HG02610 (cell line): Measurements from ENCODE around the gene SPATC1L.

Experiments used
- ATAC-seq: cut with Tn5 transposase; IDR thresholded peaks from one replicate; pipeline ENCODE4 v1.9.1; 2021; ENCODE audit warnings: mild to moderate bottlenecking, moderate library complexity; ENCODE audit not compliant: unreplicated experiment

The SPATC1L gene

GRCh38 chr21:46165098-46165497 is 19.2 kb downstream of the SPATC1L start:
- ATAC-seq = no peak

- no peak for ATAC-seq
Measured at GRCh38 chr21:46163380-46163779, 20.9 kb downstream of the SPATC1L start.

GRCh38 chr21:46161633-46162592 is 22.3 kb downstream of the SPATC1L start:
- no peak for ATAC-seq

GRCh38 chr21:46160907-46161632 is 23.2 kb downstream of the SPATC1L start:
- ATAC-seq = no peak

- ATAC-seq = no peak
Measured at GRCh38 chr21:46160657-46160906, 23.7 kb downstream of the SPATC1L start.

GRCh38 chr21:46159841-46160656 is 24.2 kb downstream of the SPATC1L start:
- ATAC-seq = no peak

- no peak for ATAC-seq
Measured at GRCh38 chr21:46159390-46159789, 24.9 kb downstream of the SPATC1L start.

GRCh38 chr21:46158666-46159300 is 25.5 kb downstream of the SPATC1L start:
- no peak for ATAC-seq

GRCh38 chr21:46157987-46158451 is 26.2 kb downstream of the SPATC1L start:
- ATAC-seq = no peak

- ATAC-seq = no peak
Measured at GRCh38 chr21:46157396-46157986, 26.8 kb downstream of the SPATC1L start.

GRCh38 chr21:46156678-46157077 is 27.6 kb downstream of the SPATC1L start:
- no peak for ATAC-seq

- no peak for ATAC-seq
Measured at GRCh38 chr21:46156378-46156645, 27.9 kb downstream of the SPATC1L start.

GRCh38 chr21:46155514-46156377 is 28.5 kb downstream of the SPATC1L start, which contains the start of gene FTCD:
FTCD (minus strand) TSS chr21:46155579; CDS start chr21:46155523, 56 bp downstream.
- no peak for ATAC-seq

GRCh38 chr21:46154955-46155513 is 29.2 kb downstream of the SPATC1L start:
- ATAC-seq = no peak

- no peak for ATAC-seq
Measured at GRCh38 chr21:46154155-46154954, 29.9 kb downstream of the SPATC1L start.

GRCh38 chr21:46153247-46154154 is 30.8 kb downstream of the SPATC1L start:
- ATAC-seq = no peak

- ATAC-seq = no peak
Measured at GRCh38 chr21:46152927-46153246, 31.4 kb downstream of the SPATC1L start.
